ENCODE data around the gene TRIM54.
A peak's percentile ranks its signal among the peaks of the same experiment; 100 is the strongest.

The TRIM54 gene

DNA sequence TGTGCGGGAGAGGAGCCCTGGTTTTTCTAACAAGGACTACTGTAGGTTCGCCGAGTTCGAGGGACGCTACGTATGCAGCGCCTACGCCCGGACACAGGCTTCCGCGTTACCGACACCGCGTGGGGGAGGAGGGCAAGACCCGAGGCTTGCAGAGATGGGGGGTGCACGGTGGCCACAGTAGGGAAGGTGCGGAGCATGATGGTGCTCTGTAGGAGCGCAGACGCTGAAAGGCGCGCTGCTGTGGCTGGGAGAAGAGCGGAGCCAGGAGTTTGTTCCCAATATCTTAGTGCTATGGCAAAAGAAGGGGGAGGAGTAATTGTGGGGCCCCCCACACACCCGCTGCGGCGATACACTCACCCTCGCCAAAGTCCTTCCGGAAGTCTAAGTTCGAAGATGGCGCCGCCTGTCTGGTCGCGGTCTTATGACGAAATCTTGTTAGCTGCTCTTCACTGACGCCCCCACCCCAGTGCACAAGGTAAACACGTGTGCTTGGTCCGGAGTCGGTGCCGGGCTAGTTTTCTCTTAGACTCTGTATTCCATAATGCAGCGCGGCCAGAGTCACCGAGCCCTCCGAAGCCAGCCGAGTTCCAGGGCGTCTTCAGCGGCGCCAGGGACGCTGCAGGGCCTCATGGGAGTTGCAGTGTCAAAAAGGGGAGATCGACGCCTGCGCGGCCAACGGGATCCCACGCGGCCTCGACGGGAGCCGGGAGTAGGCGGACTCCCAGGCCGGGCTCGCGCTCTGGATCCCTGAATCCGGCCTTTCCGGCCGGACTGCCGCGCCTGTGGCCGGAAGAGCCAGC lies 74.4 kb downstream of the TRIM54 start, which contains the start of gene GTF3C2 (continued):
- TF ChIP-seq, protein P1, sequence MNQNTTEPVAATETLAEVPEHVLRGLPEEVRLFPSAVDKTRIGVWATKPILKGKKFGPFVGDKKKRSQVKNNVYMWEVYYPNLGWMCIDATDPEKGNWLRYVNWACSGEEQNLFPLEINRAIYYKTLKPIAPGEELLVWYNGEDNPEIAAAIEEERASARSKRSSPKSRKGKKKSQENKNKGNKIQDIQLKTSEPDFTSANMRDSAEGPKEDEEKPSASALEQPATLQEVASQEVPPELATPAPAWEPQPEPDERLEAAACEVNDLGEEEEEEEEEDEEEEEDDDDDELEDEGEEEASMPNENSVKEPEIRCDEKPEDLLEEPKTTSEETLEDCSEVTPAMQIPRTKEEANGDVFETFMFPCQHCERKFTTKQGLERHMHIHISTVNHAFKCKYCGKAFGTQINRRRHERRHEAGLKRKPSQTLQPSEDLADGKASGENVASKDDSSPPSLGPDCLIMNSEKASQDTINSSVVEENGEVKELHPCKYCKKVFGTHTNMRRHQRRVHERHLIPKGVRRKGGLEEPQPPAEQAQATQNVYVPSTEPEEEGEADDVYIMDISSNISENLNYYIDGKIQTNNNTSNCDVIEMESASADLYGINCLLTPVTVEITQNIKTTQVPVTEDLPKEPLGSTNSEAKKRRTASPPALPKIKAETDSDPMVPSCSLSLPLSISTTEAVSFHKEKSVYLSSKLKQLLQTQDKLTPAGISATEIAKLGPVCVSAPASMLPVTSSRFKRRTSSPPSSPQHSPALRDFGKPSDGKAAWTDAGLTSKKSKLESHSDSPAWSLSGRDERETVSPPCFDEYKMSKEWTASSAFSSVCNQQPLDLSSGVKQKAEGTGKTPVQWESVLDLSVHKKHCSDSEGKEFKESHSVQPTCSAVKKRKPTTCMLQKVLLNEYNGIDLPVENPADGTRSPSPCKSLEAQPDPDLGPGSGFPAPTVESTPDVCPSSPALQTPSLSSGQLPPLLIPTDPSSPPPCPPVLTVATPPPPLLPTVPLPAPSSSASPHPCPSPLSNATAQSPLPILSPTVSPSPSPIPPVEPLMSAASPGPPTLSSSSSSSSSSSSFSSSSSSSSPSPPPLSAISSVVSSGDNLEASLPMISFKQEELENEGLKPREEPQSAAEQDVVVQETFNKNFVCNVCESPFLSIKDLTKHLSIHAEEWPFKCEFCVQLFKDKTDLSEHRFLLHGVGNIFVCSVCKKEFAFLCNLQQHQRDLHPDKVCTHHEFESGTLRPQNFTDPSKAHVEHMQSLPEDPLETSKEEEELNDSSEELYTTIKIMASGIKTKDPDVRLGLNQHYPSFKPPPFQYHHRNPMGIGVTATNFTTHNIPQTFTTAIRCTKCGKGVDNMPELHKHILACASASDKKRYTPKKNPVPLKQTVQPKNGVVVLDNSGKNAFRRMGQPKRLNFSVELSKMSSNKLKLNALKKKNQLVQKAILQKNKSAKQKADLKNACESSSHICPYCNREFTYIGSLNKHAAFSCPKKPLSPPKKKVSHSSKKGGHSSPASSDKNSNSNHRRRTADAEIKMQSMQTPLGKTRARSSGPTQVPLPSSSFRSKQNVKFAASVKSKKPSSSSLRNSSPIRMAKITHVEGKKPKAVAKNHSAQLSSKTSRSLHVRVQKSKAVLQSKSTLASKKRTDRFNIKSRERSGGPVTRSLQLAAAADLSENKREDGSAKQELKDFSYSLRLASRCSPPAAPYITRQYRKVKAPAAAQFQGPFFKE (tag by site-specific recombination; IDR thresholded peaks at IDR 0.05; ENCODE audit: borderline replicate concordance), result no peak
- TF ChIP-seq ZNF404 (tag by site-specific recombination; IDR thresholded peaks at IDR 0.05) (no peak), ZFP69B (tag by site-specific recombination; IDR thresholded peaks at IDR 0.05) (peak; percentile 93), YY1 (tag by site-specific recombination; IDR thresholded peaks at IDR 0.05) (peak; percentile 76; the same call in 1 of the 2 replicates), MEIS1 (CRISPR knock-in tag; IDR thresholded peaks at IDR 0.05; ENCODE audit: borderline replicate concordance) (no peak), MZF1 (tag by site-specific recombination; IDR thresholded peaks at IDR 0.05; ENCODE audit: borderline replicate concordance) (no peak), ZNF514 (tag by site-specific recombination; IDR thresholded peaks at IDR 0.05) (no peak), ZNF302 (tag by site-specific recombination; IDR thresholded peaks at IDR 0.05; ENCODE audit: low read depth) (no peak), HOXD13 (CRISPR knock-in tag; IDR thresholded peaks at IDR 0.05; ENCODE audit: borderline replicate concordance) (0 out of 2 replicates have a peak, but pooled peaks have one; percentile 55), ZNF157 (tag by site-specific recombination; IDR thresholded peaks at IDR 0.05) (no peak), GFI1B (tag by site-specific recombination; IDR thresholded peaks at IDR 0.05) (no peak), ZNF169 (tag by site-specific recombination; IDR thresholded peaks at IDR 0.05) (no peak), ZNF2 (tag by site-specific recombination; IDR thresholded peaks at IDR 0.05) (no peak), KLF9 (tag by site-specific recombination; IDR thresholded peaks at IDR 0.05; ENCODE audit: low read depth) (no peak), ZNF146 (tag by site-specific recombination; IDR thresholded peaks at IDR 0.05) (no peak; the same call in 1 of the 2 replicates), ZNF19 (tag by site-specific recombination; IDR thresholded peaks at IDR 0.05; ENCODE audit: low read depth) (no peak), KLF16 (tag by site-specific recombination; IDR thresholded peaks at IDR 0.05) (no peak; the same call in 1 of the 2 replicates), ZNF600 (tag by site-specific recombination; IDR thresholded peaks at IDR 0.05) (peak; percentile 92), ZBTB21 (tag by site-specific recombination; IDR thresholded peaks at IDR 0.05) (peak; percentile 43; the same call in 1 of the 2 replicates), RBAK (tag by site-specific recombination; IDR thresholded peaks at IDR 0.05) (no peak), ZNF791 (tag by site-specific recombination; IDR thresholded peaks at IDR 0.05) (no peak), SP3 (tag by site-specific recombination; IDR thresholded peaks at IDR 0.05) (peak; percentile 69)
- TF ChIP-seq, protein P2, sequence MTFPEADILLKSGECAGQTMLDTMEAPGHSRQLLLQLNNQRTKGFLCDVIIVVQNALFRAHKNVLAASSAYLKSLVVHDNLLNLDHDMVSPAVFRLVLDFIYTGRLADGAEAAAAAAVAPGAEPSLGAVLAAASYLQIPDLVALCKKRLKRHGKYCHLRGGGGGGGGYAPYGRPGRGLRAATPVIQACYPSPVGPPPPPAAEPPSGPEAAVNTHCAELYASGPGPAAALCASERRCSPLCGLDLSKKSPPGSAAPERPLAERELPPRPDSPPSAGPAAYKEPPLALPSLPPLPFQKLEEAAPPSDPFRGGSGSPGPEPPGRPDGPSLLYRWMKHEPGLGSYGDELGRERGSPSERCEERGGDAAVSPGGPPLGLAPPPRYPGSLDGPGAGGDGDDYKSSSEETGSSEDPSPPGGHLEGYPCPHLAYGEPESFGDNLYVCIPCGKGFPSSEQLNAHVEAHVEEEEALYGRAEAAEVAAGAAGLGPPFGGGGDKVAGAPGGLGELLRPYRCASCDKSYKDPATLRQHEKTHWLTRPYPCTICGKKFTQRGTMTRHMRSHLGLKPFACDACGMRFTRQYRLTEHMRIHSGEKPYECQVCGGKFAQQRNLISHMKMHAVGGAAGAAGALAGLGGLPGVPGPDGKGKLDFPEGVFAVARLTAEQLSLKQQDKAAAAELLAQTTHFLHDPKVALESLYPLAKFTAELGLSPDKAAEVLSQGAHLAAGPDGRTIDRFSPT (tag by site-specific recombination; IDR thresholded peaks at IDR 0.05), result 0 out of 2 replicates have a peak, but pooled peaks have one; percentile 31
- TF ChIP-seq, protein P3, sequence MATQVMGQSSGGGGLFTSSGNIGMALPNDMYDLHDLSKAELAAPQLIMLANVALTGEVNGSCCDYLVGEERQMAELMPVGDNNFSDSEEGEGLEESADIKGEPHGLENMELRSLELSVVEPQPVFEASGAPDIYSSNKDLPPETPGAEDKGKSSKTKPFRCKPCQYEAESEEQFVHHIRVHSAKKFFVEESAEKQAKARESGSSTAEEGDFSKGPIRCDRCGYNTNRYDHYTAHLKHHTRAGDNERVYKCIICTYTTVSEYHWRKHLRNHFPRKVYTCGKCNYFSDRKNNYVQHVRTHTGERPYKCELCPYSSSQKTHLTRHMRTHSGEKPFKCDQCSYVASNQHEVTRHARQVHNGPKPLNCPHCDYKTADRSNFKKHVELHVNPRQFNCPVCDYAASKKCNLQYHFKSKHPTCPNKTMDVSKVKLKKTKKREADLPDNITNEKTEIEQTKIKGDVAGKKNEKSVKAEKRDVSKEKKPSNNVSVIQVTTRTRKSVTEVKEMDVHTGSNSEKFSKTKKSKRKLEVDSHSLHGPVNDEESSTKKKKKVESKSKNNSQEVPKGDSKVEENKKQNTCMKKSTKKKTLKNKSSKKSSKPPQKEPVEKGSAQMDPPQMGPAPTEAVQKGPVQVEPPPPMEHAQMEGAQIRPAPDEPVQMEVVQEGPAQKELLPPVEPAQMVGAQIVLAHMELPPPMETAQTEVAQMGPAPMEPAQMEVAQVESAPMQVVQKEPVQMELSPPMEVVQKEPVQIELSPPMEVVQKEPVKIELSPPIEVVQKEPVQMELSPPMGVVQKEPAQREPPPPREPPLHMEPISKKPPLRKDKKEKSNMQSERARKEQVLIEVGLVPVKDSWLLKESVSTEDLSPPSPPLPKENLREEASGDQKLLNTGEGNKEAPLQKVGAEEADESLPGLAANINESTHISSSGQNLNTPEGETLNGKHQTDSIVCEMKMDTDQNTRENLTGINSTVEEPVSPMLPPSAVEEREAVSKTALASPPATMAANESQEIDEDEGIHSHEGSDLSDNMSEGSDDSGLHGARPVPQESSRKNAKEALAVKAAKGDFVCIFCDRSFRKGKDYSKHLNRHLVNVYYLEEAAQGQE (tag by site-specific recombination; IDR thresholded peaks at IDR 0.05), result 0 out of 2 replicates have a peak, but pooled peaks have one; percentile 21
- TF ChIP-seq, protein P4, sequence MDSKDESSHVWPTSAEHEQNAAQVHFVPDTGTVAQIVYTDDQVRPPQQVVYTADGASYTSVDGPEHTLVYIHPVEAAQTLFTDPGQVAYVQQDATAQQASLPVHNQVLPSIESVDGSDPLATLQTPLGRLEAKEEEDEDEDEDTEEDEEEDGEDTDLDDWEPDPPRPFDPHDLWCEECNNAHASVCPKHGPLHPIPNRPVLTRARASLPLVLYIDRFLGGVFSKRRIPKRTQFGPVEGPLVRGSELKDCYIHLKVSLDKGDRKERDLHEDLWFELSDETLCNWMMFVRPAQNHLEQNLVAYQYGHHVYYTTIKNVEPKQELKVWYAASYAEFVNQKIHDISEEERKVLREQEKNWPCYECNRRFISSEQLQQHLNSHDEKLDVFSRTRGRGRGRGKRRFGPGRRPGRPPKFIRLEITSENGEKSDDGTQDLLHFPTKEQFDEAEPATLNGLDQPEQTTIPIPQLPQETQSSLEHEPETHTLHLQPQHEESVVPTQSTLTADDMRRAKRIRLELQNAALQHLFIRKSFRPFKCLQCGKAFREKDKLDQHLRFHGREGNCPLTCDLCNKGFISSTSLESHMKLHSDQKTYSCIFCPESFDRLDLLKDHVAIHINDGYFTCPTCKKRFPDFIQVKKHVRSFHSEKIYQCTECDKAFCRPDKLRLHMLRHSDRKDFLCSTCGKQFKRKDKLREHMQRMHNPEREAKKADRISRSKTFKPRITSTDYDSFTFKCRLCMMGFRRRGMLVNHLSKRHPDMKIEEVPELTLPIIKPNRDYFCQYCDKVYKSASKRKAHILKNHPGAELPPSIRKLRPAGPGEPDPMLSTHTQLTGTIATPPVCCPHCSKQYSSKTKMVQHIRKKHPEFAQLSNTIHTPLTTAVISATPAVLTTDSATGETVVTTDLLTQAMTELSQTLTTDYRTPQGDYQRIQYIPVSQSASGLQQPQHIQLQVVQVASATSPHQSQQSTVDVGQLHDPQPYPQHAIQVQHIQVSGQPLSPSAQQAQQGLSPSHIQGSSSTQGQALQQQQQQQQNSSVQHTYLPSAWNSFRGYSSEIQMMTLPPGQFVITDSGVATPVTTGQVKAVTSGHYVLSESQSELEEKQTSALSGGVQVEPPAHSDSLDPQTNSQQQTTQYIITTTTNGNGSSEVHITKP (tag by site-specific recombination; IDR thresholded peaks at IDR 0.05), result peak; percentile 100
